ENCODE measurements around the gene PACRGL. TPM values are rescaled to one million over a fixed set of nuclear protein-coding genes. Genes with fewer than 3 reads are reported as not detected.

PACRGL gene
- polyA plus RNA-seq, 2 of the 4 experiments (the other 2 are of a cell fraction) = 15.1 to 21.8 TPM

DNA sequence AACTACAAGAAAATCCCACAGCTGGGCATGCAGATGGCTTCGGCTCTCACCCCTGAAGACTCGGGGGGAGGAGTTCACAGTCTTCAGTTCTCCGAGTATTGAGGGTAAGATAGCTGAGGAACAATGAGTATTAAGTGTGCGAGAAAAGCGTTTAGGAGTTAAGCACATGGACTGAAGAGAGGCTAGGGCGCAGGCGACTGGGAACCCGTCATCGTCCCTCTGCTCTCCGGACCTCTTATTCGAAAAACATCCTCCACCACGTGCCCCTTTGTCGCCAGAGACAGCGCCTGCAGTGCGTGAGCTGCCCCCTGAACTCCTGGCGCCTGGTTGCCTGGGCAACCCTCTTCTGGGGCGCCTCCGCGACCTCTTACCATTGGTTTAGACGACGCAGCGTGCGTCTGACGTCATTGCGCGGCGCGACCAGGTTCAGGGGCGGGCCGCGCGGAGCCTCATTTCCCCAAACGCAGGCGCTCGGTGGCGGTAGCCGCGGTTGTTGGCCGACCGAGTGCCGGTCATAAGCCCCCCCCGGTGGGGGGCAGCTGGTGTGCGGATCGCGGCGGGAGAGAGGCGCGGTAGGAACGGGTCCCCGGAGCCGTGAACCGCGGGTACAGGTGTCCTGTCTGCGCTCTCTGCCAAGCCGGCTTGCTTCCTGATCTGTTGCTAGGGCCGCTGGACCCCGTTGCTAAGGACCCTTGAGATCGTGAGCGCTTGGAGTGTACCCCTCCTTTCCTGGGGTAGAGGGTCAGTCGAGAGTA, at the start of gene PACRGL (continued):
- TF ChIP-seq ATOH8 (CRISPR knock-in tag; IDR thresholded peaks at IDR 0.05; ENCODE audit: low read depth) = no peak
- peak; percentile 30 to 33; a peak in 2 of 5 replicates for TF ChIP-seq JUN (IDR thresholded peaks at IDR 0.05)
- TF ChIP-seq SMC3 (IDR thresholded peaks at IDR 0.05) = no peak
- TF ChIP-seq ZSCAN20 (CRISPR knock-in tag; IDR thresholded peaks at IDR 0.05) = no peak
- no peak for TF ChIP-seq EHMT2 (IDR thresholded peaks at IDR 0.05; ENCODE audit: low read depth)
- TF ChIP-seq, protein P1, sequence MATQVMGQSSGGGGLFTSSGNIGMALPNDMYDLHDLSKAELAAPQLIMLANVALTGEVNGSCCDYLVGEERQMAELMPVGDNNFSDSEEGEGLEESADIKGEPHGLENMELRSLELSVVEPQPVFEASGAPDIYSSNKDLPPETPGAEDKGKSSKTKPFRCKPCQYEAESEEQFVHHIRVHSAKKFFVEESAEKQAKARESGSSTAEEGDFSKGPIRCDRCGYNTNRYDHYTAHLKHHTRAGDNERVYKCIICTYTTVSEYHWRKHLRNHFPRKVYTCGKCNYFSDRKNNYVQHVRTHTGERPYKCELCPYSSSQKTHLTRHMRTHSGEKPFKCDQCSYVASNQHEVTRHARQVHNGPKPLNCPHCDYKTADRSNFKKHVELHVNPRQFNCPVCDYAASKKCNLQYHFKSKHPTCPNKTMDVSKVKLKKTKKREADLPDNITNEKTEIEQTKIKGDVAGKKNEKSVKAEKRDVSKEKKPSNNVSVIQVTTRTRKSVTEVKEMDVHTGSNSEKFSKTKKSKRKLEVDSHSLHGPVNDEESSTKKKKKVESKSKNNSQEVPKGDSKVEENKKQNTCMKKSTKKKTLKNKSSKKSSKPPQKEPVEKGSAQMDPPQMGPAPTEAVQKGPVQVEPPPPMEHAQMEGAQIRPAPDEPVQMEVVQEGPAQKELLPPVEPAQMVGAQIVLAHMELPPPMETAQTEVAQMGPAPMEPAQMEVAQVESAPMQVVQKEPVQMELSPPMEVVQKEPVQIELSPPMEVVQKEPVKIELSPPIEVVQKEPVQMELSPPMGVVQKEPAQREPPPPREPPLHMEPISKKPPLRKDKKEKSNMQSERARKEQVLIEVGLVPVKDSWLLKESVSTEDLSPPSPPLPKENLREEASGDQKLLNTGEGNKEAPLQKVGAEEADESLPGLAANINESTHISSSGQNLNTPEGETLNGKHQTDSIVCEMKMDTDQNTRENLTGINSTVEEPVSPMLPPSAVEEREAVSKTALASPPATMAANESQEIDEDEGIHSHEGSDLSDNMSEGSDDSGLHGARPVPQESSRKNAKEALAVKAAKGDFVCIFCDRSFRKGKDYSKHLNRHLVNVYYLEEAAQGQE (IDR thresholded peaks at IDR 0.05) = no peak
- TF ChIP-seq, protein P2, sequence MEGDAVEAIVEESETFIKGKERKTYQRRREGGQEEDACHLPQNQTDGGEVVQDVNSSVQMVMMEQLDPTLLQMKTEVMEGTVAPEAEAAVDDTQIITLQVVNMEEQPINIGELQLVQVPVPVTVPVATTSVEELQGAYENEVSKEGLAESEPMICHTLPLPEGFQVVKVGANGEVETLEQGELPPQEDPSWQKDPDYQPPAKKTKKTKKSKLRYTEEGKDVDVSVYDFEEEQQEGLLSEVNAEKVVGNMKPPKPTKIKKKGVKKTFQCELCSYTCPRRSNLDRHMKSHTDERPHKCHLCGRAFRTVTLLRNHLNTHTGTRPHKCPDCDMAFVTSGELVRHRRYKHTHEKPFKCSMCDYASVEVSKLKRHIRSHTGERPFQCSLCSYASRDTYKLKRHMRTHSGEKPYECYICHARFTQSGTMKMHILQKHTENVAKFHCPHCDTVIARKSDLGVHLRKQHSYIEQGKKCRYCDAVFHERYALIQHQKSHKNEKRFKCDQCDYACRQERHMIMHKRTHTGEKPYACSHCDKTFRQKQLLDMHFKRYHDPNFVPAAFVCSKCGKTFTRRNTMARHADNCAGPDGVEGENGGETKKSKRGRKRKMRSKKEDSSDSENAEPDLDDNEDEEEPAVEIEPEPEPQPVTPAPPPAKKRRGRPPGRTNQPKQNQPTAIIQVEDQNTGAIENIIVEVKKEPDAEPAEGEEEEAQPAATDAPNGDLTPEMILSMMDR (IDR thresholded peaks at IDR 0.05) = no peak
- TF ChIP-seq FOSB (CRISPR knock-in tag; IDR thresholded peaks at IDR 0.05) = no peak
- no peak for TF ChIP-seq FOXS1 (CRISPR knock-in tag; IDR thresholded peaks at IDR 0.05)
- TF ChIP-seq, protein P3, sequence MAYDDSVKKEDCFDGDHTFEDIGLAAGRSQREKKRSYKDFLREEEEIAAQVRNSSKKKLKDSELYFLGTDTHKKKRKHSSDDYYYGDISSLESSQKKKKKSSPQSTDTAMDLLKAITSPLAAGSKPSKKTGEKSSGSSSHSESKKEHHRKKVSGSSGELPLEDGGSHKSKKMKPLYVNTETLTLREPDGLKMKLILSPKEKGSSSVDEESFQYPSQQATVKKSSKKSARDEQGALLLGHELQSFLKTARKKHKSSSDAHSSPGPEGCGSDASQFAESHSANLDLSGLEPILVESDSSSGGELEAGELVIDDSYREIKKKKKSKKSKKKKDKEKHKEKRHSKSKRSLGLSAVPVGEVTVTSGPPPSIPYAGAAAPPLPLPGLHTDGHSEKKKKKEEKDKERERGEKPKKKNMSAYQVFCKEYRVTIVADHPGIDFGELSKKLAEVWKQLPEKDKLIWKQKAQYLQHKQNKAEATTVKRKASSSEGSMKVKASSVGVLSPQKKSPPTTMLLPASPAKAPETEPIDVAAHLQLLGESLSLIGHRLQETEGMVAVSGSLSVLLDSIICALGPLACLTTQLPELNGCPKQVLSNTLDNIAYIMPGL (CRISPR knock-in tag; IDR thresholded peaks at IDR 0.05; ENCODE audit: borderline replicate concordance) = no peak
- TF ChIP-seq, protein P4, sequence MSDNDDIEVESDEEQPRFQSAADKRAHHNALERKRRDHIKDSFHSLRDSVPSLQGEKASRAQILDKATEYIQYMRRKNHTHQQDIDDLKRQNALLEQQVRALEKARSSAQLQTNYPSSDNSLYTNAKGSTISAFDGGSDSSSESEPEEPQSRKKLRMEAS (IDR thresholded peaks at IDR 0.05) = peak; percentile 94
- TF ChIP-seq MYC (IDR thresholded peaks at IDR 0.05; ENCODE audit: borderline replicate concordance, low read length) = peak; percentile 78
- TF ChIP-seq POLR2A (IDR thresholded peaks at IDR 0.05; ENCODE audit: low read length) = peak; percentile 26; the same call in 1 of the 2 replicates
- no peak for TF ChIP-seq HOXB5 (CRISPR knock-in tag; IDR thresholded peaks at IDR 0.05)
- TF ChIP-seq RAD21 (conservative IDR thresholded peaks at IDR 0.05 in 1 of 2, IDR thresholded peaks at IDR 0.05 in 1 of 2) = no peak
- TF ChIP-seq SREBF2 (IDR thresholded peaks at IDR 0.05) = no peak
- TF ChIP-seq GATA3 (IDR thresholded peaks at IDR 0.05; ENCODE audit: borderline replicate concordance) = no peak
- no peak for TF ChIP-seq RFX5 (IDR thresholded peaks at IDR 0.05)
- no peak for TF ChIP-seq RNF2 (IDR thresholded peaks at IDR 0.05; ENCODE audit: borderline replicate concordance, low read depth)

All from A549 (cell line).